NOMO-1 treated with dmso at 0.1 percent for 144 hours (cell line): ENCODE measurements around the gene LONRF2.

Experiments
- DNase-seq: peaks from one replicate; lab custom pipeline; 2025; ENCODE audit not compliant: unreplicated experiment; lab: John Stamatoyannopoulos, UW

Gene LONRF2

GRCh38 chr2:100237770-100238169 lies 84.5 kb downstream of the LONRF2 start:
- no peak for DNase-seq

- no peak for DNase-seq
These were observed 85.1 kb downstream of the LONRF2 start for GRCh38 chr2:100237163-100237562.

- no peak for DNase-seq
These were observed 86.1 kb downstream of the LONRF2 start for GRCh38 chr2:100236166-100236565.

GRCh38 chr2:100235581-100235980 lies 86.7 kb downstream of the LONRF2 start:
- DNase-seq, result no peak

GRCh38 chr2:100235098-100235497 lies 87.2 kb downstream of the LONRF2 start:
- DNase-seq, result peak; percentile 75

GRCh38 chr2:100234141-100234540 lies 88.2 kb downstream of the LONRF2 start:
- DNase-seq, result no peak

- DNase-seq, result no peak
These were observed 89.2 kb downstream of the LONRF2 start for GRCh38 chr2:100233061-100233460.

GRCh38 chr2:100230754-100231153 lies 91.5 kb downstream of the LONRF2 start:
- no peak for DNase-seq

- DNase-seq, result no peak
These were observed 93.3 kb downstream of the LONRF2 start for GRCh38 chr2:100228967-100229366.

- DNase-seq, result no peak
These were observed 93.9 kb downstream of the LONRF2 start for GRCh38 chr2:100228415-100228814.

GRCh38 chr2:100224988-100225710 lies 97.2 kb downstream of the LONRF2 start:
- DNase-seq, result no peak

- no peak for DNase-seq
These were observed 98.8 kb downstream of the LONRF2 start for GRCh38 chr2:100223502-100223901.
